Gastroesophageal sphincter (tissue), 3 donors: Measurements from ENCODE around the gene HHAT.

Source experiments
- CTCF ChIP-seq, 4 experiments: fragments of 200-600 bp in 2 of 4; fragments of 450-650 bp in 2 of 4; sonication (generic) in 1 of 4; IDR thresholded peaks; one replicate each; pipeline ENCODE4 v1.5.1; 2017 to 2019; ENCODE audit warnings: antibody characterized with exemption in 4 of 4, mild to moderate bottlenecking in 2 of 4, moderate library complexity in 2 of 4
- POLR2A ChIP-seq, 2 donors: fragments of 450-650 bp; IDR thresholded peaks; one replicate each; pipeline ENCODE4 v1.6.1; 2017; ENCODE audit warnings: antibody characterized with exemption in 2 of 2, mild to moderate bottlenecking in 2 of 2, moderate library complexity in 1 of 2

- TF ChIP-seq POLR2A (IDR thresholded peaks at IDR 0.05) = no peak
- no peak for TF ChIP-seq CTCF (IDR thresholded peaks at IDR 0.05)
These were observed 85.2 kb downstream of the HHAT start for GRCh38 chr1:210413951-210414350.
